IMR-90 (cell line): Measurements from ENCODE around the gene CERK. TPM values are rescaled to one million over a fixed set of nuclear protein-coding genes. Genes with fewer than 3 reads are reported as not detected.

ENCODE experiments used
- ATAC-seq: fragments of 200-7000 bp; cut with Tn5 transposase; 2 replicates; pipeline ENCODE4 v1.9.1; 2020; ENCODE audit warnings: low read depth, mild to moderate bottlenecking, moderate library complexity
- BruUV-seq: library from RNA; stranded (reverse); fragments of 400-500 nt; replicated peaks from 2 replicates; lab custom pipeline; 2021; lab: Mats Ljungman, UMichigan
- CTCF ChIA-PET: fragments of 300-600 bp; formaldehyde crosslinking; extraction: SDS; loops from one replicate; lab custom pipeline; 2021; ENCODE audit warnings: antibody characterized with exemption; lab: Yijun Ruan, JAX
- POLR2A ChIA-PET: fragments of 300-600 bp; sonication (Branson Sonifier 250); formaldehyde crosslinking; loops from one replicate; lab custom pipeline; 2022; ENCODE audit warnings: antibody characterized with exemption; ENCODE audit not compliant: unreplicated experiment; lab: Charles Lee
- DNase-seq: peaks from one replicate; pipeline ENCODE4 v3.0.0; 2013
- H2AFZ ChIP-seq: replicated peaks from 2 replicates; pipeline ENCODE3; 2013; ENCODE audit warnings: low read length, mild to moderate bottlenecking; ENCODE audit not compliant: poor library complexity
- H2AK5ac ChIP-seq: 2 replicates; pipeline ENCODE4 v1.6.1; 2013; ENCODE audit warnings: low read depth, low read length, inconsistent platforms
- H2AK9ac ChIP-seq: replicated peaks from 2 replicates; pipeline ENCODE3; 2013; ENCODE audit warnings: mild to moderate bottlenecking, low read depth, low read length, moderate library complexity; ENCODE audit not compliant: poor library complexity
- H2BK120ac ChIP-seq: 2 replicates; pipeline ENCODE4 v1.6.1; 2013; ENCODE audit warnings: low read depth, low read length, inconsistent platforms
- H2BK15ac ChIP-seq: 3 replicates; pipeline ENCODE4 v1.6.1; 2013; ENCODE audit warnings: low read depth, low read length, inconsistent platforms
- H2BK20ac ChIP-seq: 2 replicates; pipeline ENCODE4 v1.6.1; 2013; ENCODE audit warnings: low read depth, mild to moderate bottlenecking, inconsistent platforms, low read length, moderate library complexity
- H2BK5ac ChIP-seq: 2 replicates; pipeline ENCODE4 v1.6.1; 2013; ENCODE audit warnings: mild to moderate bottlenecking, low read depth, low read length, inconsistent platforms; ENCODE audit not compliant: poor library complexity, severe bottlenecking
- H3K14ac ChIP-seq: replicated peaks from 2 replicates; pipeline ENCODE4 v1.6.1; 2013; ENCODE audit warnings: low read depth, low read length, inconsistent platforms
- H3K18ac ChIP-seq: 2 replicates; pipeline ENCODE4 v1.6.1; 2013; ENCODE audit warnings: low read depth, low read length, control low read depth
- H3K23ac ChIP-seq: 2 replicates; pipeline ENCODE4 v1.6.1; 2013; ENCODE audit warnings: low read depth, low read length, inconsistent platforms
- H3K27ac ChIP-seq: 2 replicates; pipeline ENCODE4 v1.5.1; 2013; ENCODE audit warnings: mild to moderate bottlenecking, control low read depth, low read length; ENCODE audit not compliant: insufficient read depth
- H3K27me3 ChIP-seq: 2 replicates; pipeline ENCODE4 v1.6.1; 2013; ENCODE audit warnings: low read length; ENCODE audit not compliant: control insufficient read depth, insufficient read depth
- H3K36me3 ChIP-seq: 2 replicates; pipeline ENCODE4 v1.6.1; 2013; ENCODE audit warnings: low read length, mixed read lengths; ENCODE audit not compliant: control insufficient read depth, insufficient read depth
- H3K4ac ChIP-seq: 2 replicates; pipeline ENCODE4 v1.6.1; 2013; ENCODE audit warnings: low read depth, low read length, inconsistent platforms
- H3K4me1 ChIP-seq: 2 replicates; pipeline ENCODE4 v1.6.1; 2013; ENCODE audit warnings: low read length, mixed read lengths; ENCODE audit not compliant: control insufficient read depth, insufficient read depth
- H3K4me2 ChIP-seq: 2 replicates; pipeline ENCODE4 v1.6.1; 2013; ENCODE audit warnings: low read depth, mild to moderate bottlenecking, control low read depth, low read length, moderate library complexity
- H3K4me3 ChIP-seq: 2 replicates; pipeline ENCODE4 v1.5.1; 2013; ENCODE audit warnings: low read depth, mild to moderate bottlenecking, control low read depth, low read length, moderate library complexity; ENCODE audit not compliant: insufficient read depth
- H3K56ac ChIP-seq: 2 replicates; pipeline ENCODE4 v1.6.1; 2013; ENCODE audit warnings: low read length, inconsistent platforms; ENCODE audit not compliant: insufficient read depth; ENCODE audit errors: extremely low read depth
- H3K79me1 ChIP-seq, 2 experiments: 2 replicates each; pipeline ENCODE4 v1.6.1; 2013; ENCODE audit warnings: low read length in 2 of 2, inconsistent platforms in 1 of 2, low read depth in 1 of 2
- H3K9ac ChIP-seq: 2 replicates; pipeline ENCODE4 v1.6.1; 2013; ENCODE audit warnings: low read depth, low read length, control low read depth
- H3K9me1 ChIP-seq: 2 replicates; pipeline ENCODE4 v1.6.1; 2013; ENCODE audit warnings: low read length, inconsistent platforms; ENCODE audit not compliant: insufficient read depth
- H3K9me3 ChIP-seq: 2 replicates; pipeline ENCODE4 v1.6.1; 2013; ENCODE audit warnings: low read length; ENCODE audit not compliant: control insufficient read depth, insufficient read depth
- H4K20me1 ChIP-seq: 2 replicates; pipeline ENCODE4 v1.6.1; 2013; ENCODE audit warnings: low read length, inconsistent platforms; ENCODE audit not compliant: insufficient read depth
- H4K5ac ChIP-seq: 2 replicates; pipeline ENCODE4 v1.6.1; 2013; ENCODE audit warnings: mild to moderate bottlenecking, low read depth, low read length, control low read depth
- H4K8ac ChIP-seq, 2 experiments: 2 replicates each; pipeline ENCODE4 v1.6.1; 2013; ENCODE audit warnings: low read depth in 2 of 2, low read length in 2 of 2, control low read depth in 1 of 2, inconsistent platforms in 1 of 2
- H4K91ac ChIP-seq: 2 replicates; pipeline ENCODE4 v1.6.1; 2013; ENCODE audit warnings: low read depth, low read length, inconsistent platforms; ENCODE audit not compliant: insufficient read depth
- BHLHE40 ChIP-seq: fragments of 150-350 bp; IDR thresholded peaks from 2 replicates; pipeline ENCODE4 v1.6.1; 2016; ENCODE audit warnings: mild to moderate bottlenecking, low read depth, low read length
- CEBPB ChIP-seq: IDR thresholded peaks from 2 replicates; pipeline ENCODE4 v1.6.1; 2012; ENCODE audit warnings: low read depth, low read length, improper control_type of control experiment
- CHD1 ChIP-seq: IDR thresholded peaks from 2 replicates; pipeline ENCODE4 v1.6.1; 2012; ENCODE audit warnings: low read depth, low read length, improper control_type of control experiment
- FOS ChIP-seq: fragments of 150-350 bp; IDR thresholded peaks from 2 replicates; pipeline ENCODE4 v1.6.1; 2016; ENCODE audit warnings: low read depth, low read length
- MAFK ChIP-seq: IDR thresholded peaks from 2 replicates; pipeline ENCODE4 v1.6.1; 2012; ENCODE audit warnings: low read depth, low read length, improper control_type of control experiment
- MAZ ChIP-seq: IDR thresholded peaks from 2 replicates; pipeline ENCODE4 v1.6.1; 2012; ENCODE audit warnings: low read depth, mild to moderate bottlenecking, low read length, improper control_type of control experiment, moderate library complexity, borderline replicate concordance
- MXI1 ChIP-seq: IDR thresholded peaks from 2 replicates; pipeline ENCODE4 v1.6.1; 2012; ENCODE audit warnings: low read depth, mild to moderate bottlenecking, low read length, moderate library complexity, borderline replicate concordance
- NFE2L2 ChIP-seq: fragments of 150-350 bp; IDR thresholded peaks from 2 replicates; pipeline ENCODE4 v1.6.1; 2016; ENCODE audit warnings: low read depth, mild to moderate bottlenecking, low read length
- POLR2A ChIP-seq: IDR thresholded peaks from 2 replicates; pipeline ENCODE4 v1.6.1; 2012; ENCODE audit warnings: mild to moderate bottlenecking, low read depth, low read length
- RAD21 ChIP-seq: IDR thresholded peaks from 2 replicates; pipeline ENCODE4 v1.6.1; 2012; ENCODE audit warnings: low read length, improper control_type of control experiment
- RCOR1 ChIP-seq: IDR thresholded peaks from 2 replicates; pipeline ENCODE4 v1.6.1; 2012; ENCODE audit warnings: mild to moderate bottlenecking, low read length, improper control_type of control experiment; ENCODE audit not compliant: insufficient replicate concordance
- RFX5 ChIP-seq: IDR thresholded peaks from 2 replicates; pipeline ENCODE4 v1.8.0; 2012; ENCODE audit warnings: low read depth, mild to moderate bottlenecking, low read length, moderate library complexity
- SMC3 ChIP-seq: fragments of 150-350 bp; IDR thresholded peaks from 2 replicates; pipeline ENCODE4 v1.6.1; 2016; ENCODE audit warnings: low read depth, mild to moderate bottlenecking, antibody characterized with exemption, low read length, moderate library complexity
- USF2 ChIP-seq: fragments of 150-350 bp; IDR thresholded peaks from 2 replicates; pipeline ENCODE4 v1.6.1; 2017; ENCODE audit warnings: mild to moderate bottlenecking, antibody characterized with exemption, low read length, low read depth
- WGBS, 2 experiments: methylation state at CpG; one replicate each; pipeline versions ENCODE4 v1.1.5 to v1.1.7; 2013; ENCODE audit warnings: missing lambda C conversion rate in 2 of 2; ENCODE audit not compliant: insufficient read length in 1 of 2; ENCODE audit errors: extremely low coverage in 2 of 2; 5-methylcytosine and 5-hydroxymethylcytosine counted together
- dilution Hi-C: fragments of 300-500 bp; cut with HindIII; formaldehyde crosslinking; loops from one replicate; pipeline ENCODE4 v1.14.3; 2018; ENCODE audit warnings: low sequenced_read_pairs; ENCODE audit not compliant: unreplicated experiment
- in situ Hi-C: fragments of 300-500 bp; cut with MboI; formaldehyde crosslinking; loops from 3 replicates; pipeline ENCODE4 v1.14.3; 2019; ENCODE audit warnings: low sequenced_read_pairs, inconsistent platforms, mixed read lengths
- intact Hi-C: fragments of 100-400 bp; cut with micrococcal nuclease; formaldehyde crosslinking; loops from 2 replicates; pipeline ENCODE4 v1.10.0; 2022
- polyA plus RNA-seq, 3 experiments: library from polyadenylated mRNA; depleted of rRNA; stranded (reverse); fragments of >200 nt; gene quantifications; 2 replicates each; pipeline ENCODE4 v1.2.3, GENCODE V29; 2012; ENCODE audit warnings: low replicate concordance in 1 of 3
- total RNA-seq: library from RNA; depleted of rRNA; stranded (reverse); fragments of >200 nt; gene quantifications from 2 replicates; pipeline ENCODE4 v1.2.3, GENCODE V29; 2012
- TF ChIP-seq, protein P1 (sequence below): fragments of 150-350 bp; IDR thresholded peaks from 2 replicates; pipeline ENCODE4 v1.6.1; 2016; ENCODE audit warnings: low read depth, mild to moderate bottlenecking, low read length, moderate library complexity, borderline replicate concordance
- TF ChIP-seq, protein P2 (sequence below): conservative IDR thresholded peaks from 2 replicates; pipeline ENCODE4 v1.5.1; 2012; ENCODE audit warnings: mild to moderate bottlenecking, low read depth, low read length, improper control_type of control experiment

CERK gene
- total and polyA plus RNA-seq, 2 of the 4 experiments (the other 2 are of a cell fraction) = 25.3 to 38.7 TPM

- peaks cover 13% of the 10 kb centered on the region for H3K9me1 ChIP-seq
- peaks cover 14 to 24% of the 10 kb centered on the region in 2 experiments for H3K79me1 ChIP-seq
- no peak overlapping the region for H2AK9ac ChIP-seq
- H3K56ac ChIP-seq = no peak overlapping the region
- in situ Hi-C loops = no loop called here
- intact Hi-C loops = no loop called here
- no peak overlapping the region for H3K4me3 ChIP-seq
- DNase-seq (no peak), ATAC-seq (no peak)
- no peak overlapping the region for H2BK15ac ChIP-seq
- H4K20me1 ChIP-seq = no peaks in the 10 kb centered on the region
- no peak overlapping the region for H4K5ac ChIP-seq
- H3K9me3 ChIP-seq = no peaks in the 10 kb centered on the region
- H3K4ac ChIP-seq = no peak overlapping the region
- no peak overlapping the region; the same call in 1 of the 2 replicates for H4K91ac ChIP-seq
- H4K8ac ChIP-seq = no peak overlapping the region
- no TSS peak for BruUV-seq
- H3K4me1 ChIP-seq = peaks cover 19% of the 10 kb centered on the region
- ChIA-PET POLR2A (no interaction called here), CTCF (interaction anchor here (0.6 to 1.7 kb wide), 6 partner anchors 17 to 1735 kb away, joined by 3 to 6 read pairs (median 4); no protein-coding TSS in a partner anchor)
- no peak overlapping the region for H3K14ac ChIP-seq
- TF ChIP-seq FOS (no peak), RCOR1 (no peak), CHD1 (no peak), RAD21 (no peak), SMC3 (no peak), NFE2L2 (no peak), BHLHE40 (no peak), MXI1 (no peak), USF2 (no peak), MAFK (no peak), POLR2A (no peak), CEBPB (no peak), MAZ (no peak), RFX5 (no peak)
- TF ChIP-seq, protein P1, sequence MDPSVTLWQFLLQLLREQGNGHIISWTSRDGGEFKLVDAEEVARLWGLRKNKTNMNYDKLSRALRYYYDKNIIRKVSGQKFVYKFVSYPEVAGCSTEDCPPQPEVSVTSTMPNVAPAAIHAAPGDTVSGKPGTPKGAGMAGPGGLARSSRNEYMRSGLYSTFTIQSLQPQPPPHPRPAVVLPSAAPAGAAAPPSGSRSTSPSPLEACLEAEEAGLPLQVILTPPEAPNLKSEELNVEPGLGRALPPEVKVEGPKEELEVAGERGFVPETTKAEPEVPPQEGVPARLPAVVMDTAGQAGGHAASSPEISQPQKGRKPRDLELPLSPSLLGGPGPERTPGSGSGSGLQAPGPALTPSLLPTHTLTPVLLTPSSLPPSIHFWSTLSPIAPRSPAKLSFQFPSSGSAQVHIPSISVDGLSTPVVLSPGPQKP = no peak
- TF ChIP-seq, protein P2, sequence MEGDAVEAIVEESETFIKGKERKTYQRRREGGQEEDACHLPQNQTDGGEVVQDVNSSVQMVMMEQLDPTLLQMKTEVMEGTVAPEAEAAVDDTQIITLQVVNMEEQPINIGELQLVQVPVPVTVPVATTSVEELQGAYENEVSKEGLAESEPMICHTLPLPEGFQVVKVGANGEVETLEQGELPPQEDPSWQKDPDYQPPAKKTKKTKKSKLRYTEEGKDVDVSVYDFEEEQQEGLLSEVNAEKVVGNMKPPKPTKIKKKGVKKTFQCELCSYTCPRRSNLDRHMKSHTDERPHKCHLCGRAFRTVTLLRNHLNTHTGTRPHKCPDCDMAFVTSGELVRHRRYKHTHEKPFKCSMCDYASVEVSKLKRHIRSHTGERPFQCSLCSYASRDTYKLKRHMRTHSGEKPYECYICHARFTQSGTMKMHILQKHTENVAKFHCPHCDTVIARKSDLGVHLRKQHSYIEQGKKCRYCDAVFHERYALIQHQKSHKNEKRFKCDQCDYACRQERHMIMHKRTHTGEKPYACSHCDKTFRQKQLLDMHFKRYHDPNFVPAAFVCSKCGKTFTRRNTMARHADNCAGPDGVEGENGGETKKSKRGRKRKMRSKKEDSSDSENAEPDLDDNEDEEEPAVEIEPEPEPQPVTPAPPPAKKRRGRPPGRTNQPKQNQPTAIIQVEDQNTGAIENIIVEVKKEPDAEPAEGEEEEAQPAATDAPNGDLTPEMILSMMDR = no peak
- H3K23ac ChIP-seq = no peak overlapping the region
- no peak overlapping the region for H2BK5ac ChIP-seq
- no peaks in the 10 kb centered on the region for H3K27me3 ChIP-seq
- H2BK120ac ChIP-seq = no peak overlapping the region
- H2AK5ac ChIP-seq = no peak overlapping the region; the same call in 1 of the 2 replicates
- no peak overlapping the region for H3K27ac ChIP-seq
- H2BK20ac ChIP-seq = no peak overlapping the region
- H3K9ac ChIP-seq = no peak overlapping the region
- H3K4me2 ChIP-seq = no peak overlapping the region
- no peak overlapping the region for H2AFZ ChIP-seq
- H3K18ac ChIP-seq = no peak overlapping the region
- dilution Hi-C loops = no loop called here
- no peaks in the 10 kb centered on the region for H3K36me3 ChIP-seq
- WGBS, 2 experiments = no CpG with 5 or more reads among the region's 1 CpG
These were observed 20.1 kb upstream of the CERK start for GRCh38 chr22:46758121-46758520.
